ENCODE results near the gene VSTM5.

Gene VSTM5

GRCh38 chr11:93842034-93842433 is 8.4 kb downstream of the VSTM5 start:
- DNase-seq, result no peak

GRCh38 chr11:93841446-93841845 is 9.0 kb downstream of the VSTM5 start:
- no peak for DNase-seq

GRCh38 chr11:93840981-93841380 is 9.4 kb downstream of the VSTM5 start:
- no peak for DNase-seq

GRCh38 chr11:93840180-93840579 is 10.2 kb downstream of the VSTM5 start:
- DNase-seq, result no peak

- no peak for DNase-seq
These were observed 11.5 kb downstream of the VSTM5 start for GRCh38 chr11:93838967-93839366.

- DNase-seq, result no peak
These were observed 17.6 kb downstream of the VSTM5 start for GRCh38 chr11:93832780-93833179.

GRCh38 chr11:93831343-93832127 is 18.9 kb downstream of the VSTM5 start:
- no peak for DNase-seq

- DNase-seq, result no peak
These were observed 20.8 kb downstream of the VSTM5 start for GRCh38 chr11:93829598-93829997.

GRCh38 chr11:93827363-93827762 is 23.1 kb downstream of the VSTM5 start:
- no peak for DNase-seq

- no peak for DNase-seq
These were observed 27.2 kb downstream of the VSTM5 start for GRCh38 chr11:93823210-93823609.

GRCh38 chr11:93822359-93822758 is 28.1 kb downstream of the VSTM5 start:
- DNase-seq, result no peak

- no peak for DNase-seq
These were observed 28.8 kb downstream of the VSTM5 start for GRCh38 chr11:93821617-93822016.

- DNase-seq, result no peak
These were observed 29.6 kb downstream of the VSTM5 start for GRCh38 chr11:93820847-93821246.

GRCh38 chr11:93819966-93820695 is 30.3 kb downstream of the VSTM5 start:
- no peak for DNase-seq

- no peak for DNase-seq
These were observed 32.7 kb downstream of the VSTM5 start for GRCh38 chr11:93817426-93818348.

- no peak for DNase-seq
These were observed 35.3 kb downstream of the VSTM5 start for GRCh38 chr11:93814966-93815633.

- DNase-seq, result no peak
These were observed 36.4 kb downstream of the VSTM5 start for GRCh38 chr11:93813974-93814373.

- DNase-seq, result no peak
These were observed 42.4 kb downstream of the VSTM5 start for GRCh38 chr11:93807980-93808379.

GRCh38 chr11:93804879-93805278 is 45.5 kb downstream of the VSTM5 start:
- DNase-seq, result no peak

GRCh38 chr11:93801366-93801765 is 49.1 kb downstream of the VSTM5 start:
- no peak for DNase-seq

- no peak for DNase-seq
These were observed 53.8 kb downstream of the VSTM5 start for GRCh38 chr11:93796441-93797231.

- no peak for DNase-seq
These were observed 58.9 kb downstream of the VSTM5 start for GRCh38 chr11:93791493-93791892.

All from cerebellar nuclear complex (tissue), 1 donor.